Prostate gland (tissue), 2 donors: ENCODE data around the gene CIT.

Experiments used
- POLR2A ChIP-seq: fragments of 450-650 bp; IDR thresholded peaks from one replicate; pipeline ENCODE4 v1.6.1; 2016; ENCODE audit warnings: antibody characterized with exemption, mild to moderate bottlenecking
- TF ChIP-seq, protein P1 (sequence below), 4 experiments: fragments of 200-600 bp in 2 of 4; fragments of 450-650 bp in 2 of 4; sonication (generic) in 2 of 4; IDR thresholded peaks; 1 replicate in 3 of 4; 2 replicates in 1 of 4; pipeline ENCODE4 v1.5.1; 2016 to 2019; ENCODE audit warnings: antibody characterized with exemption in 4 of 4, mild to moderate bottlenecking in 2 of 4, moderate library complexity in 2 of 4

DNA sequence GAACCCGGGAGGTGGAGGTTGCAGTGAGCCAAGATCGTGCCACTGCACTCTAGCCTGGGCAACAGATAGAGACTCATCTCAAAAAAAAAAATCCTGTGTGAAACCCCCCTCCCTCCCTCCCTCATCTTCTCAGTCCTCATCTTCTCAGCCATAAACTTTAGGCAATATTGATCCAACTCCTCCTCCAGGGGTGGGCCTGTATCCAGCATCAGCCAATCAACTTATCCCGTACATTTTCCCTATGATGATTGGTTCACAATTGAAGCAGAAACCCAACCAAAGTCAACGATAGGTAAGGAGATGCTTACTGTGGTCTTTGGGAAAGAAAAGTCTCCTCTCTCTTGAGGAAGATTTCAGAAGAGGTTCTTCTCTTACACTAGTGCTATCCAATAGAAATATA, 33.5 kb upstream of the CIT start:
- TF ChIP-seq, protein P1, sequence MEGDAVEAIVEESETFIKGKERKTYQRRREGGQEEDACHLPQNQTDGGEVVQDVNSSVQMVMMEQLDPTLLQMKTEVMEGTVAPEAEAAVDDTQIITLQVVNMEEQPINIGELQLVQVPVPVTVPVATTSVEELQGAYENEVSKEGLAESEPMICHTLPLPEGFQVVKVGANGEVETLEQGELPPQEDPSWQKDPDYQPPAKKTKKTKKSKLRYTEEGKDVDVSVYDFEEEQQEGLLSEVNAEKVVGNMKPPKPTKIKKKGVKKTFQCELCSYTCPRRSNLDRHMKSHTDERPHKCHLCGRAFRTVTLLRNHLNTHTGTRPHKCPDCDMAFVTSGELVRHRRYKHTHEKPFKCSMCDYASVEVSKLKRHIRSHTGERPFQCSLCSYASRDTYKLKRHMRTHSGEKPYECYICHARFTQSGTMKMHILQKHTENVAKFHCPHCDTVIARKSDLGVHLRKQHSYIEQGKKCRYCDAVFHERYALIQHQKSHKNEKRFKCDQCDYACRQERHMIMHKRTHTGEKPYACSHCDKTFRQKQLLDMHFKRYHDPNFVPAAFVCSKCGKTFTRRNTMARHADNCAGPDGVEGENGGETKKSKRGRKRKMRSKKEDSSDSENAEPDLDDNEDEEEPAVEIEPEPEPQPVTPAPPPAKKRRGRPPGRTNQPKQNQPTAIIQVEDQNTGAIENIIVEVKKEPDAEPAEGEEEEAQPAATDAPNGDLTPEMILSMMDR (IDR thresholded peaks at IDR 0.05): no peak
- no peak for TF ChIP-seq POLR2A
